DMS153 (cell line): ENCODE measurements around the gene APIP.
"Not testable (repeated sequence)": the region's sequence is repeated elsewhere in the genome, so short reads cannot be mapped to it uniquely, and the experiment has no call there.

Experiments
- DNase-seq: peaks from one replicate; lab custom pipeline; 2025; lab: John Stamatoyannopoulos, UW

Gene APIP

DNA sequence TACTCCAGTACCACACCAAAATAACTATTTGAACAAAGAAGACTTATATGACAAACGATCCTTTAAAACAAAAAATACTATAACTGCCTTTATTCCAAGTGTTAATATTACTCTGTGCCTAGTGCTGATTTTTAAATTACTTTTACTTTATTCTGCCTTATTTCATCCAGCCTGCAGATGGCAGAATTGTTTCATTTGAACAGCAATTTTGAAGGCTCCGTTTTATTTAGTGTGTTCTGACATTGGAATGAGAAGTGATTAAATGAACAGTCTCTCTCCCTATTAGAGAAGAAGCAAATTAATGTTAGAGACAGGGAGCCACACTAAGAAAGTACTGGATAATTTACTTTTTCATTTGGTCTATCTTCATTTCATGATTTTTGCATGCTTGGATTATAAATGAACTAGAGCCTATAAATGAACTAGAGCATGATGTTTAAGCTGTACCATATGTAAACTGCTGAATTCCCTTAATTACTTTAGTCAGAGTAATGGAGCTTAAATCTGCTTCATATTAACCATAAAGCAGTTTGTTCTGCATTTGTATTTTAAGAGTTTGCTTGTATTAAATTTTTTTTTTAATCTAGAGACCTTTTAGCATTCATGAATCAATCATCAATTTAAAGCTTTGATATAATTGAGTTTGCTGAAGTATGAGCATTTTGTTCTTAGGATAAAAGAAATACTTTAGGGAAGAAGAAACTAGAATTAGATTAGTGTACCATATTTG lies 10.1 kb upstream of the APIP start:
- peak; percentile 2 for DNase-seq

- no peak for DNase-seq
Observed at GRCh38 chr11:34924714-34925113, 8.5 kb upstream of the APIP start.

DNA sequence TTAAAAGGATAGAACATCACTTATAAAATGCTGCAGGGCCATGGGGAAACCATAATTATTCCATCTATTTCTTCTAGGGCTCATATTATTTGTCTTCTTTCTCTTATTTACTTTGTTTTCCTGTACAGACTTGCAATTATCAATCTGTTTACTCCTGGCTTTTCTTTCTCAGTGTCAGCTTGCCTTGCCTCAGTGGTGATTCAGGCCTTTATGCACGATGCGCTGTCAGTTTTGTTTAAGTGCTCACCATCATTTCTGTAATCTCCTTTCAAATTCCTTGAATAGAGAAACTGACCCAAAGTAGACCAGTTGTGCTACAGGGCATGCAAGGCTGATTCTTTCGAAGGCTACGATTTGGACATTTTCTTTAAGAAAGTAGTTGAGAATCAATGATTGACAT lies 5.0 kb upstream of the APIP start:
- DNase-seq, result no peak

GRCh38 chr11:34916843-34917770 lies 928 bp upstream of the APIP start:
- no peak for DNase-seq

DNA sequence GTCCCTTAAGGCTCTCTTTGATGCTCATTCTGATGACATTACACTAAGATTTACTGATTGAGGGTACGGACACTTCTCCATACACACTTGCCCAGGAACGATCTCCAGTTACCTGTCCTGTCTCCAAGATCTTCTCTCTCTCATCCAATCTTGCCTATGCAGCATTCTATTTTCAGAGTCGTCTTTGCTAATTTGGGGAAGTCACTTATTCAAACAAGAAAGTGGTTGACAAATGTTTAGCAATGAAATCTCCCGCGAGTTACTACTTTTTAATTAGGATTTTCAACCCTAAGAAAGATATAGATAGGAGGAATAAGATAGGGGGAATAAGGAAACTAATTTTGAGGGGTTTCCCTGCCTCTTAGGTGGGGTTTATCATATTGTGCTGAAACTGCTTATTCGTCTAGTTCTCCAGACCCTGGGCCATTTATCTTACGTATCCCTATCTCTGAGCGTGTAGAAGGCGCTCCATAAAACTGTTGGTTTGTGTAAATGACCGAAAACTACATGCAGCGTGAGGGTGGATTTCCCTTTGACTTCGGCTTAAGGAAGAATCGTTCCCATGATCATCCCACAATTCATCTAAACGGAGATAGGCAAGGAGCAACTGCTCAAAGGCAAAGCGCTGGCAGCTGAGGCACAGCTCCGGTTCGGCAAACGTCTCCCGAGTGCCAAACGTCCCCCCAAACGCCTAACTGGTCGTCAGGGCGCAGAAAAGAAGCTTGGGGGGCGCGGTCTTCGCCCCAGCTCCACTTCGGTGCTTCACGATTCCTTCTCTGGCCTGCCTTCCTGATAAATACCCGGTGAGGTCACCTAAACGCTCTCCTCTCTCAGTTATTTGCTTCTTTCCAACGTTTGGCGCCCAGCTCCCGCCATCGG lies 804 bp downstream of the APIP start:
- DNase-seq, result peak; percentile 4

DNA sequence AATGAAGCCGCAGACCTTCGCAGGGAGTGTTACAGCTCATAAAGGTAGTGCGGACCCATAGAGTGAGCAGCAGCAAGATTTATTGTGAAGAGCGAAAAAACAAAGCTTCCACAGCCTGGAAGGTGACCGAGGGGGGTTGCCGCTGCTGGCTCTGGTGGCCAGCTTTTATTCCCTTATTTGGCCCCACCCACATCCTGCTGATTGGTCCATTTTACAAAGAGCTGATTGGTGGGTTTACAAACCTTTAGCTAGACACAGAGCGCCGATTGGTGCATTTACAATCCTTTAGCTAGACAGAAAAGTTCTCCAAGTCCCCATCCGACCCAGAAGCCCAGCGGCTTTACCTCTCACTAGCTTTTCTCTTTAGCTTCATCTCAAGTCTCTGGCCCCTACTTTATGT lies 2.6 kb downstream of the APIP start:
- DNase-seq, result not testable (repeated sequence)

GRCh38 chr11:34911676-34912075 lies 4.5 kb downstream of the APIP start:
- no peak for DNase-seq

GRCh38 chr11:34910817-34911216 lies 5.4 kb downstream of the APIP start:
- no peak for DNase-seq

DNA sequence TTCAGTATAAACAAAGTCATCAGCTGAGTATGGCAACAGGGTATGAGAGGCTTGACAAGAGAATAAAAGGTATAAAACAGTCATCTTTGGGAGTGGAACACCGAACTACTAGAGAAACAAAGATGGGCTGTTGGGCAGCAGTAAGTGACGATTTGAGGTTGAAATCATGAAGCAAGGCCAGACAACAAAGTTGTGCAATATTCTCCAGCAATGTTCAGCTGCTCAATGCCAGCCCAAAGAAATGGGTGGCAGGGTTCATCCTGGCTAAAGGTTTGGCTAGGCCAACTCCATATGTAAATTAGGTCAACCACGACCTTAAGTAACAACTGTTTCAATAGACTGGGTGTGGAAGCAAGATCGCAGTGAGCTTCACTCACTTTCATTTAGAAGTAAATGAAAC lies 6.2 kb downstream of the APIP start:
- no peak for DNase-seq

DNA sequence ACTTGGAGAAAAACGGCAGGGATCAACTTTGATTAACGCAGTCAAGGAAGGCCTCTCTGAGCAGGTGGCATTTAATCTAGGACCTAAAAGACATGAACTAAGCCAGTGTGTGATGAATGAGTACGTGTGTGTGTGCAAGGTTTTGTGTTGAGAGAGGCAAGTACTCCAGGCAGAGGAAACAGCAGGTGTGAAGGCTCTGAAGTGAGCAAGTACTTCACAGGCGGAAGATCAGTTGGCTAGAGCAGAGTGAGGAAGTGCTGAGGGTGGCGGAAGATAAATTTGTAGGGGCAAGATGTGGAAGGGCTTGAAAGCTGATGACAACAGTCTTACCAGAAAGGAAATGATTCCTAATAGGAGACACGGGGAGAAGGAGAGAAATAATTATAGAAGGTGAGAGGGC lies 6.8 kb downstream of the APIP start:
- DNase-seq, result no peak

DNA sequence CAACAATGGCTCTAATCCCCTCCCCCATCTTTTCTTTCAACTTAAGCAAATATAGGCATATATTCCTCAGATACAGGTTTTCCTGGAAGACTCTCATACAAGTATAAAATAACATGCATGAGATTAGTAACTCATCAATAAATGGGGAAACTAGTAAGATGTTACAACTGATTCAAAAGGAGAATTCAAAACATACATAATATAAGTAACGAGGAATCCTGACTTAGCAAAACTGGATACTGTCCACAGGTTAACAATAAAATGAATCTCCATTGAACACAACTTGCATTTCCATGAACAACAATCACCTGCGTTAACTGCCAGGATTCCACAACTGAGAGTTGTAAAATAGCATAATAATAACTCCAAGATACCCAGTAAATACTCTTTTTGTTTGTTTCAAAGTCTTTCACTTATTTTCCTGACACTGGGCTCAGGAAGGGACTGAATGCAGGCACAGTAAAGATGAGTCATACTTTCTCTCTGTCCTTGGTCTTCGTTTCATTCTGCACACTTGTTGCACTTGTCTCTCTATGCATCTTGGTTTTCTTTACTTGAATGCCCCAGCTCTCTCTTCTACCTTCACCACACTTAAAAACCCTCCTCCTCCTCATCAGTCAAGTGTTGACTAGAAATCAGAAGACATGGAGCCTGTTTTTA lies 8.1 kb downstream of the APIP start:
- no peak for DNase-seq

GRCh38 chr11:34905666-34906065 lies 10.5 kb downstream of the APIP start:
- DNase-seq, result no peak

GRCh38 chr11:34904421-34904955 lies 11.7 kb downstream of the APIP start:
- peak; percentile 61 for DNase-seq

- no peak for DNase-seq
Observed at GRCh38 chr11:34899633-34900016, 16.6 kb downstream of the APIP start.

- DNase-seq, result no peak
Observed at GRCh38 chr11:34898474-34898873, 17.7 kb downstream of the APIP start.

DNA sequence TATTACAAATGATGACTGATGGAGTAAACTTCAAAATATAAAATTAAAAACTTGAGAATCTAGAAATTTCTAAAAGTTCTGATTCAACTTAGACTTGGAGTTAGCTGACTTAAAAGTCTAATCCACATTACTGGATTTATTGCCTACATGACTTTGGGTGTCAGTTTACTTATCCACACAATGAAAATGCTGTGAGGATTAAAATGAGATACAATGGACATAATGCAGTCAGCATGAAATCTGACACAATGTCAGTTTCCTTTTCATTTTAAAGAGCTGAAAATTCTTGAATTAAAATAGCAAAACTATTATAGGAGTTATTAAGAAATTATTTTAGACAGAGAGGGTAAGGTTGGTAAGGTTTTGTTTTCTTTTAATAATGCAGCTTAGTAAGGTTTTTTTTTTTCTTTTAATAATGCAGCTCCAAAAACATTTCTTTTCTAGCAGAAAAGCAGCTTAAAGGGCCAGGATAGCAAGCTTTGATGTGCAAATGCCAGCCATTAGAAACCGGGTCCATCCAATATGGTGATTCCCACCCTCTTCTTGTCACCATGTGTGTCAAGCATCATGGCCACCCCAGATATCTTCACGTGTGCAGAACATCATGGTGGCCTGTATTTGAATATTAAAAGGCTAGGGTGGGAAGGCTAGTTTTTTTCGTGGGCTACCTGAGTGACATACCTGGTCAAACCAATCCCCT lies 18.9 kb downstream of the APIP start:
- no peak for DNase-seq

GRCh38 chr11:34896191-34896590 lies 20.0 kb downstream of the APIP start:
- not testable (repeated sequence) for DNase-seq

DNA sequence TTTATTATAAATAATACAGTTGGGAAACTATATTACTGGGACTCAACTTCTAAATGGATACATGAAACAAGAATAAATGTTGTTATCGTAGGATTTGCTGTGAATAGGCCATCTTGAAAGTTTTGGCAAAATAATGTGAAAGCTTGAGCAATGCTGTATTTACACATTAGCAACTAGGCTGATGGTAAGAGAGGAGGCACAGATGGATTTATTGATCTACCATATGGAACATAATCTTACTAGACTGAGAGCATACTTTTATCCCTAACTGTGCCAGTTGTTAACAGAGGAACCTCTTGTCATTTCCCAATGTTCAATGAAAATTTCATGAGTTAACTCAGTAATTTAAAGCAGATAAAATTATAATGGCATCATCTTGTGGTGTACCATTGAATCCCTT lies 22.8 kb downstream of the APIP start:
- no peak for DNase-seq

DNA sequence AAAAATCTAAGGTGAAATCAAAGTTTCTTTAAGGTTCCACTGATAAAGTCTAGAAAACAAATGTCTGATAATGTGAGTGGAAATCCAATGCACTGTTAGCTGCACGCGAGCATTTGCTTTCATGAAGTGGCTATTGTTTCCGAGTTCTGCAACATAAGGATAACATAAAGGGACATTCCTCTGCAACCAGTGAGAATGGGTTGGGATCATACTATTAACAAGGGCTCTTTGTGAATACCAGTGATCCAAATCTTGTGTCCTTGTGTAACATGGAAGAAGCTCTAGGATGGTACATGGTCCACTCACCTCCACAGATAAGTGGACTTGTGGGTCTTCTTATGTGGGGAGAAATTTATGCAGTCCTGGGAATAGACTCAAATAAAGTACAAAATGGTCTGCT lies 24.6 kb downstream of the APIP start:
- DNase-seq, result no peak

- DNase-seq, result peak; percentile 20
Observed at GRCh38 chr11:34890812-34891211, 25.4 kb downstream of the APIP start.

GRCh38 chr11:34890089-34890488 lies 26.1 kb downstream of the APIP start:
- no peak for DNase-seq
